ENCODE measurements around the gene STPG4.

Gene STPG4

DNA sequence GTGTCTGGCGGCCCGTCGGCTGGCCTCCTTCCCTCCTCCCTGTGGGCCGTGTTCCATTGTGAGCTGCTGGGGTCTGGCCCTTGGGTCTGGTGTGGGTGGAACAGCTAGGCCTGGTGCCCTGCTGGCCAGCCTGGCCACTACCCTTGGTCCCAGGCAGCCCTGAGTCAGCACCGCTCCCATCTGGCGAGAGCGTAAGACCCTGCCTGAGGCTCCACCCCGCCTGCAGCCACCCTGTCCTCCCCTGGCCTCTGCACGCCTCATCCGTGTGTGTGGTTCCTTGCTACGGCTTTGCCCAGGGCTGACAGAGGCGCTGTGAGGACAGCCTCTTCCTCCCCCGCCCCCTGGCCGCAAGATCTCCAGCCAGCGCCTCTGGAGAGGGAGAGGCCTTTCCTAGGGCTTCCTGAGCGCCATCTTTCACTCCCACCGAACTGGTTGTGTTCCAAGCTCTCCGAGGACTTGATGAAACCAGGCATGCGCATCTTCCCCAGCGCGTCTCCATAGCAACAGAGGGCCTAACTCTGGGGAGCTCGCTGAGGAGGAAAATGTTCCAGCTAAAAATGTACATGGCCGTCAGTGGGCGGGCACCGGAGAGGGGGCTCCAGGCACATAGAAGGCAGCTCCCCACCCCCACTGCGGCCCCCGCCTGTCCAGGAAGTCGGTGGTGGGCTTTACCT, 83.0 kb downstream of the STPG4 start:
- DNase-seq (ENCODE audit: low read depth, low spot score) = no peak

DNA sequence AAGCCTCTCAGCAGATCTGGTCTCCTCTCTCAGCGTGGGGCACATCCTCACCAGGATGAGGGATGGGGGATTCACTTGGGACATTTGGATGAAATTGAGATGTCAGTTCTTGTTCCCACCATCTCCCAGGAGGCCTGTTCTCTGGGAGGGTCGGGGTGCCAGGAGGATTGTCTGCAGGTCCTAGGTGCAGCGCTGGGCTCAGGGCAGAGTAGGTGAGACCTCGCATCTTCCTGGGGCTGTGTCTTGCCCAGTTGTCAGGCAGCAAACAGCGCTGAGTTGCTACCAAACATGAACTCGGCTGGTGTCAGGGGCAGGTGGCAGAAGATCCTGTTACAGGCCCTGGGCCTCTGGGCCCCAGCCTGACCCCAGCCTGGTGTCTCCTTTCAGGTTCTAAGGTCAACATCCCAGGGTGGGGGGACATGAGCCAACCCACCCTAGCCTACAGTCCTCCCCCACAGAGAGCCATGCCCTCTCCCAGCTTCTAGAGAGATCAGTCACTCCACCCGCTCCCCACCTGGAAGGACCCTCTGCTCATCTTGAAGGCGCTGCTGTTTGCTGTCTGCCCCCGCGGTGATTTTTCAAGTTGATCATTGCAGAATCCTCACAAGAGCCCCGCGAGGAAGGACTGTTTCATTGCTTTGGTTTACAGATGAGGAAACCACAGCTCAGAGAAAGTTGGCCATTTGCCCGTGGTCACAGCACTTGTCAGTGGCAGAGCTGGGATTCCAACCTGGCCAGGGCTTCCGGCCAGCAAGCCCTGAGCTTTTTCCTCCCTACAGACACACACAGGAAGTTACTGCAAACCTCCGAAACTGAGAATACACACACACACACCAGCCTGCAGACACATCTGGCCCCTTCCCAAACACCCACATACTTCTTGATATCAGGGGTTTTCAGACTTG, 83.9 kb downstream of the STPG4 start:
- DNase-seq (ENCODE audit: low read depth, low spot score) = no peak

DNA sequence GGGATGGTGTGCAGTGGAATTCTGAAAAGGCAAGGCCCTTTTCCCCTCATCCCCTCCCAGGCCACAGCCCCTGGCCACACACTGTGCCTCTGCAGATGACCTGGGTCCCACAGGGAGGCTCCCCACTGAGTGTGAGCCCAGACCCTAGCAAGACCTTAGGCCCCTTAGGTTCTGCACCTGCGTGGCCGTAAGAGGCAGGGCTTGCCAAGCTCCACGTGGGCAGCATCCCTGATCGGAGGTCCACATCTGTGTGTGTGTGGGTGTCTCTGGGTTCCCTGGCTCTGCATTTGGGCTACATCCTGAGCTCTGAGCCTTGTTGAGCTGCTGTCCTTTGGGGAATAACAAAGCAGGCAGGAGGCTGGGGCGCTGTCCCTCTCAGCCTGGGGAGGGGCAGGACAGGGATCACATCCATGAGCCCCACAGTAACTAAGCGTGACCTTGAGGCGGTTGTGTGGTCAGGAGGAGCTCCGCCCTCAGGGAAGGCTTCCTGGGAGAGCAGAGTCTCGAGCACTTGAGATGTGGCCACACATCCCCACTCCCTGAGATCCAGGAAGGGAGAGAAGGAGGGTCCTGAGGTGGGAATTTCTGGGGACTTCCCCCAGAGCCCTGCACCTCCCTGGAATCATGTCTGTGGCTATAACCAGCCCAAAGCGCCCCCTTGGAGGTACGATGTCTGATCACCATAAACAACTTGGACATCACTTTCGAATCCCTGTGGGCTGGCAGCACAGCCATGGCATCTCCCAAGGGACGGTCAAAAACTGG, 84.8 kb downstream of the STPG4 start:
- no peak for DNase-seq (ENCODE audit: low read depth, low spot score)

DNA sequence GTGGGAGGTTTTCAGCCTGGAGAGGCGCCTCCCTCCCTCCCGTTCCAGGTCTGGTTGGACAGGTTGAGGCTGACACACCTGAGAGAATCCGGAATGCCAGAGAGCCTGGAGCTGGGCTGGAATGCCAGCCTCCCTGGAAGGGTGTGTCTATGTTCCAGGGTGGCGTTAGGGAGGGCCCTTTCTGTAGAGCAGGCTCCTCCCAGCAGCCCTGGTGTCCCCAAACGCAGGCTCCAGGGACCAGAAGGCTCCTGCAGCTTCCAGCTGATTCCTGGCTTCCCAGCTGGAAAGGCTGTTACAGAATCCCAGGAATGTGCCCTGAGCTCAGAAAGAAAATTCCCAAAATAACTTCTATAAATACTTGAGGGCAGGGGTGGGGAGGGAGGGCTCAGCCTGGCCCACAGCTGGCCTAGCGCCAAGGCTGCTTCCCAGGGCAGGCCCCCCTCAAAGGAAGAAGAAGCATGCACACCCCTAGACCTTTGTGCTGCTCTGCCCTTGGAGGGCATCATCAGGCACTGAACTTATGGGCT, 85.4 kb downstream of the STPG4 start:
- no peak for DNase-seq (ENCODE audit: low read depth, low spot score)

DNA sequence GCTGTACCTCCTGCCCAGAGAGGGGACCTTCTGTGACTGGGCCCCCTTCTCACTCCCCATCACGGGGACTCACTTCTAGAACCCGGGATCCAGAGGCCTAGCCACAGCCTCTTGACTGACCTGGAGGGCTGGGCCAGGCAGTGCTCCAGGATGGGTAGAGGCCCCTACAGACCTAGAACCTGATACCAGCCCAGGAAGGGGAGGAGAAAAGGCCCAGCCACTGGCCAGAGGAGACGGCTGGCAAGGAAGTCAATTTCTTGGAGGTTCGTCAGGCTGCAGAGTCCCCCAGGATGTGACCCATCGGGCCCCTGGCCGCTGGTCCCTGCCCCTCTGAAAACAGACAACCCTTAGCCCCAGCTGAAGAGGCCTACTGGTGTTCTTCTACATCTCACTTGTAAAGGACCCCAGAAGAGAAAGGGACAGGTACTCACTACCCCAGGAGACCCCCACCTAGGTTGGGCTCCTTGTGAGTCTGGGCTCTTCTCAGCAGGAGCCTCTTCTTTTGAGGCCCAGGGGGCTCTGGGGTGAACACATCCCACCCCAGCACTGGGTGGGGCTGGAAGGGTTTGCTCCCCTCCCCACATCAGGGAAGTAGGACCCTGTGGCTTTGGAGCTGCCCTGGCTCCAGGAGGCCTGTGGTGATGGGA, 86.0 kb downstream of the STPG4 start:
- no peak for DNase-seq (ENCODE audit: low read depth, low spot score)

DNA sequence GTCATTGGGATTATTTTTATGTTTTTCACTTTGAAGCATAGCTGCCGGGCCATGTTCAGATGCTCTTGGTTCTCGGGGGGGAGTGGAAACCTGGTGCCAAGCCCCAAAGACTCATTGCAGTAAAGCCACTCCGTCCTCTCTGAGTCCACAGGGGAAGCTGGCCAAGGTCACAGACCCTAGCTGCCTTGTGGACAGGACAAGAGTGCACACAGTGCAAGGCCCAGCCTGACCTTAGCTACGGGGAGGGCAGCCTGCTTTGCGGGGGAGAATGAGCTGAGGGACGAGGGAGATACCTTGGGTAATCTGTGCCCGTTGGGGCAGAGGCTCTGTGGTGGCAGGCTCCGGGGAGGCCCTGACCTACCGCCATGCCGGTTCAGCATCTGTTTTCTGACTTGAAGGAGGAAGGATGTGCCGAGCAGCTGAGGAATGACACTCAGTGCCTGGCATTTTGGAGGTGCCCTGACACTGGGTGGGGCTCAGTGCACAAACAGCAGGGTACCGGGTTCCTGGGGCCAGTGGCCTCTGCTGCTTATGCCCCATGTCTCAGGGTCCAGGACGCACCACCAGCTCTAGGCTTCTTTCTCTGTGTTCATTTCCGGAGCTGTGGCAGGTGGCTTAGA, 87.2 kb downstream of the STPG4 start:
- no peak for DNase-seq (ENCODE audit: low read depth, low spot score)

DNA sequence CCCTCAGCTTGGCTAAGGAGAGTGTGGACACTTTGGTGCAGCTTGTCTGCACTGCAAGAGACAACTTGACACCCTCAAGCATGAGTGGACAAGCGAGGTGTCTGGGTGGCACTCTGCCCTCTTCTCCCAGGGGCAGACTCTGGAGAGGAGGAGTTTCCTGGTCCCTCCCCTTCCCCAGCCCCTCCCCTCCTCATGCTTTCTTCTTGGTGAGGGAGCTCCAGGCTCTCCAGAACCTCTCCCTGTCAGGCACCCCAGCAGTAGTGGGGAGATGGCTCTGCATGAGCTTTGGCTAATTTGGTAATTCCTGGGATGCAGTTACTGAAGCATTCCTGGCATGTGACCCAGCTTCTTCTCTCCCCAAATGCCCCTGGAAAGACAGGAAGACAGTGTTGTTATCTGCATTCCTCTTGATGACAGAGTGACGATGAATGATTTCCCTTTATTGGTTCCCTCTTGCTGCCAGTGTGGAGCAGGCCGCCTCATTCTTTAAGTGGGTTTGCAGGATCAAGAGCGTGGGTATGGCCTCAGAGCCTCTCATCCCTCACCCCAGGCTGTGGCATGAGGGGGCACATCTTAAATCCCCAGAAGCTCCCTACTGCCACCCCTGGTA, 89.2 kb downstream of the STPG4 start:
- DNase-seq (ENCODE audit: low read depth, low spot score) = no peak

DNA sequence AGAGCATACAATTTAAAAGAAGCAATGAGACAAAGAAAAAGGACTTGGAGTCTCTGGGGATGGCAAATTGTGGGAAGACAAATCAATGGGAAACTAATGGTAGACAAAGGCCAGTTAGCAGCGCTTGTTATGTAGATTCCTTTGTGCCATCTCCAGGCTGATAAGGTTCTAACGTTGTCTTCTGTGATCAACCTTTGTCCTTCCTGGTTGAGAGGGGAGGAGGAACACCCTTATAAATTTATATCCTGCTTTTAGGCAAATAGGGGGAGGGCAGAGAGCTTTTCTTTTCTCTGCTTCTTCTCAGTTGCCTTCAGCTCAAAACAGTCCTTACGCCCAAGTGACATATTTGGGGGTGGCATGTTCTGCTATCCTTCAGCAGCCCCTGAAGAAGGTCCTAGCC, 89.8 kb downstream of the STPG4 start:
- no peak for DNase-seq (ENCODE audit: low read depth, low spot score)

DNA sequence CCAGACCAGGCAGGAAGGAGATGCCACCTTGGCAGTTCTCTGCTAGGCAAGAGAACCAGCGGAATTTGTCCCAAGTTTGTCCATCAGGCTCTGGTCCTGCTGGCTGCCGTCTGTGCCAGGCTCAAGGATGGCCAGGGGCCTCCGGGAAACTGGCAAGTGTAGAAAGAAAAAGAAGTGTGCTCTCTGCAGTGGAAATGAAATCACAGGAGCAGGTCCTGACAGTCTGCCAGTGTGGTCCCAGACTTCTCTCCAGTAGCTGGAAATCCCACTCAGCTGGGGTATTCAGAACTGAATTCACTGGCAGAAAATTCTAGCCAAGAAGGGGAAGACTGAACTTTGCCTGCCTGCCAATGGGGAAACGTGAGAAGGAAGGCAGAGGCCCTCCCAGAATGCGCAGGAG, 91.0 kb downstream of the STPG4 start:
- DNase-seq (ENCODE audit: low read depth, low spot score) = no peak

DNA sequence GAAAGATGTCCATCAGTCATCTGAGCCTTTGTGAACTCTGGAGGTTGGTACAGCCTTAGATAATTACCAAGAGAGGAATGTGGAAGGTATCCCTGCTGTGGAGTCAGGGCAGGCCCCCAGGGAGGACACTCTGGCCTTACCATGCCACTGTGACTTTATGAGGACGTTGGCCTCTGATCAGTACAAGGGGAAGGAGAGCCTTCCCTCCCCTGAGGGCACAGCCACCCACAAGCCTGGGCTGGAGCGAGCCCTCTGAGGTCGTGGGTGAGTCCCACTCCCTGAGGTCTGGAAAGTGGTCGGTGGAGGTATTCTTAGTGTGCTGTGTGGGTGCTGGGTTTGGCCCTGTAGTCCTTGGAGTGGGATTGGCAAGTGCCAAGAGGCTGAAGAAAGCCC, 91.6 kb downstream of the STPG4 start:
- DNase-seq (ENCODE audit: low read depth, low spot score) = no peak

DNA sequence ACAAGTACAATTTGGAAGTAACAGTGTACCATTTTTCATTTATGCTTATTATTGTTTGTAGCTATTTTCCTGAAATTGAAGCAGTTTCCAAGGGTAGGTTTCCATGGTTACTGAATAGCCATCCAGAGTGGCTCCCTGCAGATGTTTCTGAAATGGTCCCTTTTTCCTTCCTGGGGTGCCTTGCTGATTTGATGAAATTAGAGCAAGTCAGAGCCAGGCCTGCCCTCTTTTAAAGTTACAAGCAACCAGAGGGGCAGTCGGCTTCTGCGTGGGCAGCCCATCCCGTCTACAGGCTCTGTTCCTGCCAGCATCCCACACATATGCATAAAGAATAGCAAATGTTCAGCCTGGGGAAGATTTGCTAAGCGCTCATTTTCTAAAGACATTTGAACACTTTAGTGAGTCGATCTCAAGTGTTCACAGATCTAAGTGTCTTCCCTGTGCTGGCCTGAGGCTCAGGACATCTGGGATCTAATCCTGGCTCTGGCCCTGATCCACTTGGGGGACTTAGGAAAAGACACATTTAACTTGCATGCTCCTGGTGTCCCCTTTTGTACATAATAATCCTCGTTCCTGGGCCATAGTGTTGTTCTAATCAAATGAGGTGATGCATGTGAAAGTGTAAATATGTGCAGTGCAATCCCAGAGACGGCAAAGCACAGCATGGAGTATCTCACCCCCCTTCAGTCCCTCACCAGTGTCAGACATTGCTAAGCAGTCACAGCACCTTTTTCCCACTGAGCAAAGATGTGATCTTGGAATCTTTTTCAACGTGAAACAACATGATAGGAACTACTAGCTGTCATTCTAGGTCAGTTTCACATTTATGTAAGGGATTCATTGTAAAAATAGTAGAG, 92.2 kb downstream of the STPG4 start:
- no peak for DNase-seq (ENCODE audit: low read depth, low spot score)

DNA sequence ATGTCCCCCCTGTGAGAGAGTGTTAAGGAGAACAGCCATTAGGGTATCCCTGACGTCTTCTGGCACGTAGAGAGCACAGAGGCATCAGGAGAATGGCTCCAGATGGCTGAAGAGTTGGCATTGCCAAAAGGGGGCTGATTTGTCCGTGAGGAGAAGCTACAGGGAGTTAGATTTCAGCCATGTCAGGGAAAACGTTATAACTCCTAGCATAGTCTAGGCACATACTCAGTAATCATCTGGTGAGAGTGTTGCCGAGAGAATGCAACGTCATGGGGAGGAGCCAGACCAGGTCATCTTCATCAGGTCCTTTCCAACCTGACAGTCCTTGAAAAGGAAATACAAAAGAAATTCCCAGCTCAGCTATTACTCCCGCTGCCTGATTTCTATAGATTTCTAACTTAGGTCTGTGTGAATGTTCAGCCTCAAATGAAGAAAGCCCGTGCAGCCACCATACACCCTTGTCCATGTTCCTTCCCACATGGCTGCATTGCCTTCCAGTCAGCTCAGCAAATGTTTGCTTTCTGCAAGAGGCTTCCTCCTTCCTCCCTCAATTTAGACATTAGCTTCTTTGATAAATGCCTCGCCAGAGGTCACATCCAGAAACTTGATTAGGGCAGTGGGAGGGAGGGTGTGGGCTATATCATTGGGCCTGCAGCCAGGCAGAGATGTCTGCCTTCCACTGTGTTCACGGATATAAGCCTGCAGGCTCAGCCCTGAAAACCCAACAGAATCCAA, 93.0 kb downstream of the STPG4 start:
- no peak for DNase-seq (ENCODE audit: low read depth, low spot score)

DNA sequence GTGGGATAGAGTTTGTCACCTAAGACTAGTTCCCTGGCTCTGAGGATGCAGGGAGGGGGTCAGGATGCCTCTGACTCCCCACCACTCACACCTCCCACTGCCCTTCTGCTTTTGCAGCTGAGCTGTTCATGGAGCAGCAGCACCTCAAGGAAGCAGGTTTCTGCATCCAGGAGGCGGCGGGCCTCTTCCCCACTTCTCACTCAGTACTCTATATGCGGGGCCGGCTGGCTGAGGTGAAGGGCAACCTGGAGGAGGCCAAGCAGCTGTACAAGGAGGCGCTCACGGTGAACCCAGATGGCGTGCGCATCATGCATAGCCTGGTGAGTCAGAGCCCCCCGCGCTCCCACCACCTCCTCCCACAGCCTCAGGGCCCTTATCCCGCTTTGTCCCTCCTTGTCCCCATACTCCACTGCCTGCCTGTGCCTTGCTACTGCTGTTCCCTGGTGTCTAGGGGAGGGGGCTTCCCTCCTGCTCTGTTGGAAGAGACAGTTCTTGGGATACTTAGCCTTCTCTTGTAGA, 94.4 kb downstream of the STPG4 start:
- DNase-seq (ENCODE audit: low read depth, low spot score) = no peak

DNA sequence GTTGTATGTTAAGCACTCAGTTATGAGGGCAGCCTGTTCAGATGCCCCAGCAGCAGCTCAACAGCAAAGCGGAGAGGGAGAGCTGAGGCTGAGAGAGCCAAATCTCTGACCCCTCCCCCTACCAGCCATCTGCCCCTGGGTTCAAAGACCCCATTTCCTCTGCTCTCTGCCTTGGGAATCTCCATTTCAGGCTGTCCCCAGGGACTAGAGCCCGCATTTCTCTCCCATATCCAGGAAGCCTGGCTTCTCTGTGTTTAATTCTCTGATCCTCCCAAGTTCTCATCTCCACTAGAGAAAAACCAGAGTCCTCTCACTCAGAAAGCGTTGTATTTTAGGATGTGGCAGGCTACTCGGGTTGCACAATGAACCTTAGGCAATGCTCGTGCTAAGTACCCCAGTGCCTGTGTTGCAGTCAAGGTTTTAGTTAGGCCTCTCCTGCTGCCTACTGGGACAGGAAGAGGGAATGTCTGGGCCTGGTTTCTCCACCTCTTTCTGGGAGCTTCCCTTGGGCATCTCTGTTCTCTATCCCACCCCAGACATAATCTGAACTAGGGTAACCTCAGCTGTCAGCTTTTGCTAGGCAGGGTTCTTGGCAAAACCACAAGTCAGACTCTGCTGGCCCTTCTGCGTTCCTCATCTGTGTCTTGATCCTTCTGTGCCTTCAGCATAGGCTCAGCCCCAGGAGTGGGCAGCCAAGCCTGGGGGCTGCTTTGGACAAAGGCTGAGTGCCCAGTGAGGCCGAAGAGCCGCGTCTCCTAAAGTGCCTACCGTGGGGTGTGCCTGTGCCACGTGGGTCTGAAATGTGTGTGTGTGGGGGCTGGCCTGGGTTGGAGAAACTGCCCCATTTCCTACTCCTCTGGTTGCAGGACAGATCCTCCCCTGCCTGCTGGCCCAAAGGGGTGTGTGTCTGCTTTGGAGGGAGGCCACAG, 96.8 kb downstream of the STPG4 start:
- no peak for DNase-seq (ENCODE audit: low read depth, low spot score)

DNA sequence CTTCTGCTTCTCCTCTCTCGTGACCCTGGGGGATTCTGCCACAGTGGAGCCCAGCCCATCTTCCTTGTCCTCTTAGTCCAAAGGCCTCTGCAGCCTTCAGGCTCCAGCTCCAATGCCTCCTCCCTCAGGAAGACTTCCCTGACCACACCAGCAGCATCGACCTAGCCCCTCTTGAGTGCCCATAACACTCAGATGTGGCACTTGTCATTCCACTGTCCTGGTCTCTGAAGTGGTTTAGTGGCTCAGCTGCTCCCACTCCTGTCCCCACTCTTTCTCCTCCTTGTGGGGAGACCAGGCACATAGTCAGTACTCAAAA, 97.5 kb downstream of the STPG4 start:
- no peak for DNase-seq (ENCODE audit: low read depth, low spot score)

DNA sequence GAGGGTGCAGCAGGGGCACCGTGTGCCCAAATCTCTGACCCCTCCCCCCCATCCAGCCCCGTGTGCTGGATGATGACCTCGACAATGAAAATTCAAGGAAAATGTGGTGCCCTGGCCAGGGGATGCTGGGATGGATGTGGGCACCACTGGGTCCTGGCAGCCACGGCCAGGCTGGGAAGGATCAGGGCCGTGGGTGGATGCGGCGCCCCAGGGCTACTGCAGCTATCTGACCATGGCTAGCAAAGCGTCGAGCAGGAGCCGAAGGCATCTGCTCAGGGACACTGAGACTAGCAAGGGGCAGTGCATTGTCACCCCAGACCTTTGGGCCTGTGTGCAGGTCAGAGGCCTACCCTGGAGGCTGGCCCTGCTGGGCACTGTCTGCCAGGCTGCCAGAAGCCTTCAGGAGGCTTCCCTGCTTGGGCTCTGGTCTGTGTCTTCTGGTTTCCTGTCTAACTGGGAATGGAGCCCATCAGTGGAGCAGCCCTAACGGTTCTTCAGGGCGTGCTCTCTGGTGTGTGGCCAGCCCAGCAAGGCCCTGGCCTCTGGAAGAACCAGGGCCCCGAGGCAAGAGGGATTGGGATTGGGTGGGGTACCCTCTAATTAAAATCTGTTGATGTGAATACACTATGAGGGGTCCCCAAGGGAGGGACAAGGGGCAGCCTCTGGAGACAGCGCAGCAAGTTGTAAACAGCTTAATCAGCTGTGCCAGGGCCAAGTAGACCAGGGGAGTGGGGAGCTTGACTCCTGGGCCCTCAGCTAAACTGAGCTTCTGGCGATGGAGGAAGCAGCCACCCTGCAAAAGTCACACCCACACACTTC, 98.0 kb downstream of the STPG4 start:
- no peak for DNase-seq (ENCODE audit: low read depth, low spot score)

DNA sequence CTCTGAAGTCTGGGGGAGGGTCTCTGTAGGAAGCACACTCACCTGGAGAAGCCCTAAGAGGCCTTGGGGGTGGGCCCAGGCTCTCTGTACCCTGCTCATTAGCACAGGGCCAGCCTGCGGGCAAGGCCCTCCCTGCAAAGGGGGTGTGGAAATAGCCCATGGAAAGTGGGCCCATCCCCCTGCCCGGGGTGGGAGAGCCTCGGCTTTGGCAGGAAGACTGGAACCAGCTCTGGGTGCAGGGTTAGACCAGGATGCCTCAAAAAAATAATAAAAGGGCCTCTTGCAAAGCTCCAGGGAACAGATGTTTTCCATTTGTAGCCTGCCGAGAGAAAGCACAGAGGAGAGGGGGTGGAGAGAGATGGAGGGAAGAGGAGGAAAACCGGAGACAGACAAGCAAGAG, 98.7 kb downstream of the STPG4 start:
- DNase-seq (ENCODE audit: low read depth, low spot score) = peak; percentile 75
